HG03039 (cell line): Measurements from ENCODE around the gene CENPX.

Experiments
- ATAC-seq: cut with Tn5 transposase; IDR thresholded peaks from one replicate; pipeline ENCODE4 v1.9.1; 2021; ENCODE audit warnings: mild to moderate bottlenecking, moderate library complexity; ENCODE audit not compliant: unreplicated experiment

Gene CENPX

GRCh38 chr17:82013772-82014321 lies 8.8 kb downstream of the CENPX start:
- ATAC-seq: no peak

GRCh38 chr17:82013341-82013740 lies 9.3 kb downstream of the CENPX start:
- ATAC-seq: no peak

GRCh38 chr17:82012640-82013295 lies 9.9 kb downstream of the CENPX start:
- ATAC-seq: no peak

- no peak for ATAC-seq
Measured at GRCh38 chr17:82012261-82012639, 10.4 kb downstream of the CENPX start.

- ATAC-seq: no peak
Measured at GRCh38 chr17:82011617-82012187, 11.0 kb downstream of the CENPX start.

- ATAC-seq: no peak
Measured at GRCh38 chr17:82010575-82011525, 11.8 kb downstream of the CENPX start.

GRCh38 chr17:82009413-82009812 lies 13.3 kb downstream of the CENPX start:
- ATAC-seq: no peak

- ATAC-seq: no peak
Measured at GRCh38 chr17:82008941-82009405, 13.7 kb downstream of the CENPX start.

- ATAC-seq: no peak
Measured at GRCh38 chr17:82008258-82008940, 14.3 kb downstream of the CENPX start.

GRCh38 chr17:82007495-82008257 lies 15.0 kb downstream of the CENPX start:
- no peak for ATAC-seq

- ATAC-seq: no peak
Measured at GRCh38 chr17:82007228-82007494, 15.5 kb downstream of the CENPX start.

- ATAC-seq: no peak
Measured at GRCh38 chr17:82006468-82007227, 16.0 kb downstream of the CENPX start.

GRCh38 chr17:82005701-82006348 lies 16.9 kb downstream of the CENPX start:
- ATAC-seq: no peak

GRCh38 chr17:82004517-82005455 lies 17.9 kb downstream of the CENPX start:
- ATAC-seq: no peak

GRCh38 chr17:82003411-82004381 lies 19.0 kb downstream of the CENPX start:
- no peak for ATAC-seq

- ATAC-seq: no peak
Measured at GRCh38 chr17:82001571-82002056, 21.1 kb downstream of the CENPX start.
